ENCODE results near the gene CNTFR.

Gene CNTFR

DNA sequence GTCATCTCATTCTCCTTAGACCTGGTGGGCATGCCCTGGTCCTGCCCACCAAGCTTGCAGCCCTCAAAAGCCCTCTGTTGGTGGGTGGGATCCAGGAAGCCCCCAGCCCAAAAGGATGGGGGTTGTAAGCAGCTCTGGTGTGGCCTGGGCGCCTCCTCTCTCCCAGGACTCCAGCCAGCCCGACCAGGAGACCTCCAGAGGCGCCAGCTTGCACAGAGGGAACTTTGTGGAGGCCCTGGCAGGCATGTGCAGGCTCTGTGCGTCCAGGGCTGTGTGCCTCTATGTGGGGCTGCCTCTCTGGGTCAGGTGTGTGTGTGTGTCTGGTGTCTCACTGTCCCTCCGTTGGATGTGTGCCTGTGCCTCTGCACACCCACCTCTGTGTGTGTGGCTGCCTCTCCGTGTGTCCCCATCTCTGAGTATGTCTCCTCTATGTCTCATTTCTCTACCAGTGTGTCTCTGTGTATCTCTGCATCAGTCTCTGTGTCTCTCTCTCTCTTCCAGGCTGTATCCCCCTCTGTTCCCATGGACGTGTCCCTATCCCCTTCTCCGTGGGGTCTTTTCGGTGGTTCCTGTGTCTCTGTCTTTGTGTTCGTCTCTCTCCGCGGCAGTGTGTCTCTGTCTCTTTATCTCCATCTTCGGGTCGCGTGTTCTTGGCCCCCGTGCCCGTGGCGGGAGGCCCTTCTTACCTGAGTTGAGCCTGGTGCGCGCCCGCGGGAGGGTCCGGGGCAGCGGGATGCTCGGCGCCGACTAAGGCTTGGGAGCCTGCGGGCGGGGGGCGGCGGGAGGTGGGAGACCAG lies 67.2 kb downstream of the CNTFR start:
- no peak for DNase-seq

DNA sequence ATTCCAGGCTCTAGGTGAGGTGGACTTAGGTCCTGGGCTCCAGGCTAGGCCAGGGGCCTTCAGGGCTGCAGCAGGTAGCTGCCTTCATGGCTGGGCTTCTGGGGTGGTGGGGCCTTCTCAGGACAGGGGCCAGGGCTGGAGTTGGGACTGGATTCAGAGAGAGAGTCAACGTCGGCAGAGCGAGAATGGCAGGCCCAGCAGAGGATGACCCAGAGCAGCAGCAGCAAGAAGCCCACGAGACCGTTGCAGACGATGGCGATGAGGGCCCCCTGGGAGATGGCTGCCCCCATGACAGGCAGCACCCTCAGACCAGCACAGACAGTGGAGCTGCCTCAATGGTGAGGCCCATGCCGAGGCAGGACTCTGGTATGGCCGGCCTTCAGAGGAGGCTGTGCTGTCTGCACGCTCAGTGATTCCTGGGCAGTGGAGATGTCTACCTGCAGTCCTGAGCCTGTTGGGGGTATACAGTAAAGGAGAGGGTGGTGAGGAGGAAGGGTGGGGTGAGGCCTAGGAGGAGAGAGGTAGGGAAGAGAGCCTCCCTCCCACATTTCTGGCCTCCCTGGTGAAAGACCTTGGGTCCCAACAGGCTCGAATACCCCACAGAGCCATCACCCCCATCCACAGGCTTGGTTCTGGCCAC lies 68.0 kb downstream of the CNTFR start:
- no peak for DNase-seq

DNA sequence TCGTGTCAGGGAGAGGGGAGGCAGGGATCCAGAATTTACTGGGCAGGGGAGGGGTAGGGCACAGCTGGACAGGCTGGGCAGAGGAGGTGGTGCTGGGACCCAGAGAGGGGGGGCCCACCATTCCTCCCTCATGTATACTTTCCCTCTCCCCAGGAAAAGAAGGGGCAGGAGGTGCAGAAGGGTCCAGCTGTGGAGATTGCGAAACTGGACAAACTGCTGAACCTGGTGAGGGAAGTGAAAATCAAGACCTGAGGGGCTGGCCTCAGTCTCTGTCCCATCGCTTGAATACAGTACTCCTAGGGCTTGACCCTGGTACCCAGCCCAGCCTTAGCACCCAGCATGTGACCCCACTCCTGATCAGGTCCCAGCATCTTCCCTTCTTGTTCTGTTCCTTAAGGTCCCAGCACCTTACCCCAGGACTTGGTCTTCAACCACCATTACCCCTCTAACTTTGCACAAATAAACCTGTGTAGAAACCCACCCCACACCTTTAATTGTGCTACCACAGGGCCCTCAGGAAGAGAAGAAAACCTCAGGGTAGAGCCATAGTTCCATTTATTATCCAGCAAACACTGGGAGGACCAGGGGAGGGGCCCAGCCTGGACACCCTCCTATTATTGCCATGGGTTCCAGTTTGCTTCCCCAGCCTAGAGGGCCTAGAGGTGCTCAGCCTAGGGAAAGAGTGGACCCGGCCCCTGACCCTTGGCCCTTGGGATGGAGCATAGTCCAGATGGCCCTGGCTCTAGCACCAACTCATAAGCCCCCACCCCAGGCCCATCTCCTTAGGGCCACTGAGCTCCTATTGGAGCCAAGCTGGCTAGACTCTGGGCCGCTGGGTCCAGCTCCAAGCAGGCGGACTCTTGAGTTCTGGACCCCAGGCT lies 68.8 kb downstream of the CNTFR start:
- no peak for DNase-seq

DNA sequence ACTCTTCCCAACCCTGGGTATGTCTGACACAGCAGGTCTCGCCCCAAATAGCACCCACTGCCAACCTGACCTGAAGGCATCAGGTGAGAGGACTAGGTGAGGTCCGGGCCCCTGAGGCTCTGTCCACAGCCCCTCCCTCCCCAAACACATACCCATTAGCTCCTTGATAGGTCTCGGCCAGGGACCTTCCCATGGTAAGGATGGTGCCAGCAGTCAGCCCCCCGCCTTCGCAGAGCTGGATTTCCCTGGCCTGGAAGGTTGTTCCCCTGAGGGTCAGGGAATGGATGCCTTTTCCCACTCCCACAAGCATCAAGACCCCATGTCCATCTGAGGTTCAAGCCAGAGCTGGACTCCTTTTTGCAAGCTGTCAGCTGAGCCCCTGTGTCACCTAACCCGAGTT lies 69.4 kb downstream of the CNTFR start:
- DNase-seq = no peak

DNA sequence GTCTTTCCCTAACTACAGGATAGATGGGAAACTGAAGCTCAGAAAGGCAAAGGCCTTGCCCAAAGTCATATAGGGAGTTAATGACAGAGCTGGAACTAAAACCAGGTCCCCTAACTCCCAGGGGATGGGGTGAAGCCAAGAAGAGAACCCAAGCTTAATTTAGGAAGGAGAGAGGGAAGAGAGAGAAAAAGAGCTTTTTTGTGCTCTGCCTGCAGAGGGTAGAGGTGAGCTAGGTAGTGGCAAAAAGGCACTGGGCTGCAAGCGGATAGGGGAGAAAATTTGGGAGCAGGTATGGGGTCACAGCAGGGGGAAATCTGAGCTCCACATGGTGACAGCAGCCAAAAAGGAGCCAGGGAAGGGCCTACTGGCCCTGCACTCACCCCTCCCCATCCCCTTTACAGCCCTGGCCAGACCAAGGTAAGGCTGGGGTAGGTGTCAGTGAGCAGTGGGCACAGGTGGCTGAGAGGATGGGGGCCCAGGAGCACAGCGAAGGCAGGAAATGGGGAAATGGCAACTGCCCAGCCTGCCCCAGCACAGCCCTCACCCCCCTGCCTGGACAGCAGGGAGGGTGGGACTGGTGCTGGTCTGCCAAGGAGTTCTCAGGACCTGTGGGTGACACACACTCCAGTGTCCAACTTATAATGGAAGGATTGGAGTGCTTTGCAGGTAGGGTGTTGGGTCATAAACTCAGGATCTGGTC lies 70.1 kb downstream of the CNTFR start:
- no peak for DNase-seq

DNA sequence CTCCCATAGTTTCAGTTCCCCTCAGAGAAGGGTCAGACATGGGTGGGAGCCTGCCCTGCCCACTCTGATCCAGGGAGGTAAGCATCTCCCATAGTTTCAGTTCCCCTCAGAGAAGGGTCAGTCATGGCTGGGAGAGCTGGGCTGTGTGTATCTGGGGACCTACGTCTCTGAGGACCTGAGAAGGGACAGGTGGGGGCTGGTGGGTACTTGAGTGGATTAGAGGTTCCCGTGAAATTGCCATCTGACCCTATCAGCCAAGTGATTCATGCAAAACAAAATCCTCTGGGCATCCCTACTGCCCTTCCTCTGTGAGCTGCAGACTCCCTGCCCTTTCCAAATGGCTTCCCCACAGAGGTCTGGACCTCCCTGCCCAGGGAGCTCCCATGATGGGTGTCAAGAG lies 70.6 kb downstream of the CNTFR start:
- no peak for DNase-seq

DNA sequence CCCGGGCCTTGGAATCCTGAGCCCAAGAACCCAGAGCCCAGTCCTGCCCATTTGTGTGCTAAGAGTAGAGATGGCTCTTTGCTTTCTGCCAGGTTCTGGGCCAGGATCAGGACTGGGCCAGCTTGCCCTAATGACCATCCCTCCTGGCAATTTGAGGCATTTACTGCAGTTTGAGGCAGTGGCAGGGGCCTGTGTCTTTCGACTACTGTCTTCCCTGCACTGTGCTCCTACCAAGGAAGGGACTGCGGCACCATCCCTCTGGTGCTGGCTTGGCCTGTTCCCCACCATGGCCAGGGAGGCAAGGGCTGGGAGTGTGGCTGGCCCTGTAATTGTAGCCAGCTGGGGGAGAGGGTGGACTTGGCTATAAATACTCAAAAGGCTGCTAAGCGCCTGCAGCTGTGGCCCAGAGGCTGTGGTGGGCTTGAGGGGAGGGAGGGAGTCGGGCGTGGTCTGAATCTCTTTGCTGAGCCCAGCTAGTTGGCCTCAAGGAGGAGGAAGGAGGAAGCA lies 71.4 kb downstream of the CNTFR start:
- peak; percentile 9 for DNase-seq

DNA sequence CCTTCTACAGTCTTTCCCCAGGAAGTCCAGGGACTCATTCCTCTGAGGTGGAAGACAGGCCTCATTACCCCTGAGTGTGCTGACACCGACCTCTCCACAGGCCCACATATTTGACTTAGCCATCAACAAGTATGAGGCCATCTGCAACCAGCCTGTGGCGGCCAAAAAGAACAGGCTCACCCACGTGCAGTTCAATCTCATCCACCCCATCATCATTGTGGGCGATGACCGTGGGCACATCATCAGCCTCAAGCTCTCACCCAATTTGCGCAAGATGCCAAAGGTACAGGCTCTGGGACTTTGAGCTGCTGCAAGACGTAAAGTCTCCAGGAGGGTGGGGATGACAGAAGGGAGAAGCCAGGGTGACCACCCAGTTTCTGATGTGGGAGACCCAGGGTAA lies 72.3 kb downstream of the CNTFR start:
- DNase-seq = no peak

DNA sequence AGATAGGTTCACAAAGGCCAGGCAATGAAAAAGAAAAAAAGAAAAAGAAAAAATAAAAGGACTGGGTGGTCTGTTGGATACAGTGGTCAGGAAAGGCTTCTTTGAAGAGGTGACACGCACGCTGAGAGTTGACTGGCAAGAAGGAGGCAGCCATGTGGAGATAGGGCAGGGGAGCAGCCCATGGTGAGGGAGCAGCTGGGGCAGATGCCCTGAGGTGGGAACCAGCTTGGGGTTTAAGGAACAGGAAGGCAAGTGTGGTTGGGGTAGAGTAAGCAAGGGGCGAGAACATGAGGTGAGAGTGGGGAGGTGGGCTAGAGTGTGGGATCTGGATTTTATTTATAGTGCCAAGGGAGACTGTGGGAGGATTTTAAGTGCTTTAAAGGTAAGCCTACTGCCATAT lies 73.6 kb downstream of the CNTFR start:
- no peak for DNase-seq

DNA sequence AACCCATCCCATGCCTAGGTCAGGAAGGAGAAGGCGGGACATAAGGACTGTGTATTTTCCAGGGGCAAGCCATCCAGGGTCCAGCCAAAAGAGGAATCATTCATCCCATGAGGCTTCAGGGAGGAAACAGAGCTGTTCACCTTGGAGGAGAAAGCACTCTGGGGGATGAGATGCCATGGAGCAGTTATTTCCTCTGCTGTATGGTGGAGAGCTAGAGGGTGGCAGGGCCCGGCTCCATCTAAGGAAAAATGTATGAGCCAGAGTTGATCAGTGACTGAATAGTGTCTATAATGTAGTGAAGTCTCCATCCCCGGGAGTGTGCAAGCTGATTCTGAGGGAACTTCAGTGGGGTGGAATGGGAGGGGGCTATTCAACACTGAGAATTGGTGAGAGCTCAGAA lies 74.7 kb downstream of the CNTFR start:
- DNase-seq = no peak

DNA sequence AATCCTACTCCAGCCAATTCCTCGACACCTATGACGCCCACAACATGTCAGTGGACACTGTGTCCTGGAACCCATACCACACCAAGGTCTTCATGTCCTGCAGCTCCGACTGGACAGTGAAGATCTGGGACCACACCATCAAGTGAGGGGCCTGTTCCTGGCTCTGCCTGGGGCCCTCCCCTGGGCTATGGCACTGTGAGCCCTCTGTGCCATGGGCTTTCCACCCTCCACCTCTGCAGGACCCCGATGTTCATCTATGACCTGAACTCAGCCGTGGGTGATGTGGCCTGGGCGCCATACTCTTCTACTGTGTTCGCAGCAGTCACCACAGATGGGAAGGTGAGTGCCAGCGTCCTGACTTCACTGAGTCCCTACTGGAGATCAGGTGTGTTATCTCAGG lies 75.1 kb downstream of the CNTFR start:
- no peak for DNase-seq

DNA sequence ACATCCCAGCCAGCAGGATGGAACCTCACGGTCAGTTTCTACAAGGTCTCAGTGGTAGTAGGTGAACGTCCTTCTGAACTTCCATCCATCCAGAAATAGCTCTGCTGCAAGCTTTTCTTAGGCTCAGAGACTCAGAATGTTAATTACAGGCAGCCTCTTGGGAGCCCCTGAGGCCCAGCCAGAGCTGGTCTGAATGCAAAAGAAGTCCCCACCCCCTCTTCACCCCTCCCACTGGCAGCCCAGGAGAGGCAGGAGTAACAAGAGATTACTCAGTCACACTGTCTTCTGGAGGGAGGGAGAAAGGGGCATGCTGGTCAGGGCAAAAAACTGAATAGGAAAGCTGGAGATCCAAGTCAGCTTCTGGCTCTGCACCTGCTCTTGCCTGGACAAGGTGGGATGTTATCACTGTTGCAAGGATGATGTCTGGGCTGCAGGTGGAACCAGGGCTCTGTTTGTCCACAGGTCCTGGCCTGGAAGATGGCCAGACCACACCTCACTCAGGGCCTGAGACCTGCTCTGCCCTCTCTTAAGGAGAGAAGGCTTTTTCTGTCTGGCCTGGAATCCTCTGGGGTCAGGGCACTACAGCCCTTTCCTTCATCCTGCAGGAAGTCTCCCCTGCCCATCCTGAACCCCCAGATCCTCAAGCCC lies 75.8 kb downstream of the CNTFR start:
- DNase-seq = peak; percentile 55

DNA sequence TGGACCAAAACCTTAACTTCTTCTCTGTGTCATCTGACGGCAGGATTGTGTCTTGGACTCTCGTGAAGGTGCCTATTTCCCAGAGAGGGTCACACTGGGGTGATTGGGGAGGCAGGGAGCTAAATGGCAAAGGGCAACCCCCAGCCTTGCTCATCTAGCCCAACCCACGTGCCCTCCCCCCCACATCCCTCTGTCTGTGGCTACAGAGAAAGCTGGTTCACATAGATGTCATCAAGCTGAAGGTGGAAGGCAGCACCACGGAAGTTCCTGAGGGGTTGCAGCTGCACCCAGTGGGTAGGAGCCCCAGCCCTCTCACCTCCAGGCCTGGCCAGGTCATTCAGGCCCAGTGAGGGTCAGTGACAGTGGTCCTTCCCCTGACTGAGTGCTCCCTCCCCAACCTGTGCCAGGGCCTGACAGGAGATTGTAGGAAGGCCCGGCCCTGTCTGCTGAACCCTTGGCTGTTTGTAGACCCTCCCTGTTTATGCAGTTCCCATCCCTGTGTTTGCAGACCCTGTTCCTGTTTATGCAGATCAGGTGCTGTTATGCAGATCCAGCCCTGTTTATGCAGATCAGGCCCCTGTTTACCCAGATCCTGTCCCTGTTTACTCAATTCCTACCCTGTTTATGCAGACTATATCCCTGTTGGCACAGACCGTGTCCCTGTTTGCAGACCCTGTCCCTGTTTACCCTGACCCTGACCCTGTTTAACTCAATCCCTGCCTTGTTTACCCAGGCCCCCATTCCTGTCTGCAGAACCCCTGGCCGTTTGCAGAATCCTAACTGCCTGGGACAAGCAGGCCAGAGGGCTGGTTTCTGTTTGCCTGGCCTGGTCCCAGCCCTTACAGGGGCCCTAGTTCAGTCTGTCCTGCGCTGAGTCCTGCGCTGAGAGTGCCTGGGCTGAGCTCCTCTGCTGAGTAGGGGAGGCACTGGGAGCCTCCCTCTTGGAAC lies 77.1 kb downstream of the CNTFR start:
- DNase-seq = no peak

DNA sequence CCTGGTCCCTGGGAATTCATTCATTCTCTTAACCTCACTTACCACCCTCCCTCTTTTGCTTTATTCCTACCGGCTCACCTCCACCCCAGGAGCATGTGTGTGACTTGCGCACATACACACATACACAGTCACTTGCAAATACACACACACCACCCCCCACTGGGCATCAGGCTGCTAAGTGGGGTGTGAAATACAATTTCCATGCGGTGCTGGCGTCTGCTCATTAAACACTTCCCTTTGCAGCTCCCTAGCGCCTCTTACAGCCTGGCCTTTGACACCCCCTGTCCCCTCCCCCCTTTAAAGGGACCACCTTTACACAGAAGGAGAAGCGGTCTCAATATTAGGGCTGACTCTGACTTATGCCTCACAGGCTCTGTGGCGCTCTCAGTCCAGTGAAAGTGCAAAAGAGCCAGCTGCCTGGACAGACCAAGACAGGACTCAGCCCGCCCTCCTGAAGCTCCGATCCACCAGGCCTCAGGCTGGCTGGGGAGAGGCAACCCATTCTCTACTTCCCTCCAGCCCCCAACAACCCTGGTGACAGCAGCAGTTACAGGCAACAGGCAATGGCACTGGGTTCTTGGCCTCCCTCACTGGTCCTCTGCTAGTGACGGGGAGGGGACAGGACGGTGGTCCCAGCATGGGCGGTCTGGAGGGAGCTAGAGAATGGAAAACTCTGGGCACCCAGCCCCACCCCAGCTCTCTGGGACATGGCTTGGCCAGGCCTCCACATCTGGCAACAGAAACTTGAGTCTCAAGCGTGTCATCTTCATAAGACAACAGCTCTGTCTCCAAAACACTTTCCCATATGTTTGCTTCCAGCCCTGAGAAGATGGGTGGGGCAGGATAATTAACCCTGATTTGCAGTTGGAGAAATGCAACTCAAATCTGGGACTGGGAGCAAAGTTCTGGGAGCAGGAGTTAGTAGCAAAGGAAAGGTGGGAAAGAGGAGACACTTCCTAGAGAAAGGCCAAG lies 78.7 kb downstream of the CNTFR start:
- no peak for DNase-seq

DNA sequence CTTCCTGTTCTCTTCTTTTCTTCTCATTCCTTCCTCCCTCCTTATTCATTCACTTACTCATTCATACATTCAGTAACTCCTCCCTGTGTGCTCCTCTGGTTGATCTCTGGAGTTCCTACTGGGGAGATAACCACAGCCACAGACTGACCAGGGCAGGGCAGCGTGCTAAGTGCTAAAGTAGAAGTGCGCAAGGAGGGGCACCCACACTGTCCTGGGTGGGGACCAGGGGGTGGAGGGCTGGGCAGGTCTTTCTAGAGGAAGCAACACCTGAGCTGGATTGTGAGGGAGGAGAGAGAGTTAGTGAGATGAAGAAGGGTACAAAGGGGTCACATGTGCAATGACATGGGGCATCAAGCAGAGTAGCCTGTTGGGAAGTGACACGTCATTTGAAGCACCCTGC lies 80.6 kb downstream of the CNTFR start:
- DNase-seq = no peak

DNA sequence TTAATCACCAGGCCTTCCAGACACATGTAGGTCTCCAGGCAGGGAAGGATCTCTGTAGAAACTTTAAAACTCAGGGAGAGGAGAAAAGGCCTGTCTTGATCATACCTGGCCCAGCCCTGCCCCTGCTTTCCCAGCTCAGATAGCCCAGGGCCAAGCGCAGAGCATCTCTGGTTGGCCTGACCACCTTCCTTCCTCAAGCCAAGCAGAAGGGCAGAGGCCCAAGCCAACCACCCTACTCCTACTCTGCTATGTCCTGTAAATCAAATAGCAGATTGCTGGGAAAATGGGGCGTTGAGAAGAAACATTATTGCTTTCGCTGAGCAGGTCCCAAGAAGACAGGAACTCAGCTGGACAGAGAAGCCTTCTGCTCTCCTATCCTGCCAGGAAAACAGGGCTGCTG lies 81.1 kb downstream of the CNTFR start:
- DNase-seq = no peak

DNA sequence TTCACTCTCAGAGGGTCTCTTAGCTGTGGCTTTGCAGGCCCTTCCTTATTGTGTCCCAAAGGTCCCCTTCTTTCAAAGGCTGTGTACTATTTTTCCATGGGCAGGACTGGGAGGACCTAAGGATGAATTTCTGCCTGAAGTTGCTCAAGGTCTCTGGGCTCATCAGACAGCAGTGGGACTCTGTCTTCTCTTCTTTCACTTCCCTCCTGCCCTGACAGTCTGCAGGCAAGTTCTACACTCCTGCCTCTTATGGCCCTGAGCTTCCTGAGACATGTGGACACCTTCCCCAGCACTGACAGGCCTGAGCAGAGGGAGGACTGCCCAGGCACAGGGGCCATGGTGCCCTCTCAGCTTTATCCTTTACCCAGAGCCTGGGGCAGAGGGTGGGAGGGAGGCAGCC lies 81.6 kb downstream of the CNTFR start:
- DNase-seq = no peak

DNA sequence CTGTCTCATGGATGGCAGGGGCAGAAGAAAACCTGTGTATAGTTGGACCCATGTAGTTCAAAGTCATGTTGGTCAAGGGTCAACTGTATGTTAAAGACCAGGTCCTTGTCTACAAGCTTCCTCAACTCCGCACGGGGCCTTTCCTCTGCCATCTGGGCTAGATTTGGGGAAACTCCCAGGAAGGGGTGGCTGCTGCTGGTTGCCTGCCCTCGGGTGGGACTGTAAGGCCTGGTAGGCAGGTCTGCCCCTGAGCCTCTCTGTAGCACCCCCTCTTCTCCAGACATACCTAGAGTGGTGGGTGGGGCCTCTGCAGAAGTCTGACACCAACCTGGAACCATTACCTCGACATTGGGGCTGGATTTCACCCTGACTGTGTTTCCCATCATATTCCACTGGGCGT lies 82.0 kb downstream of the CNTFR start:
- no peak for DNase-seq

DNA sequence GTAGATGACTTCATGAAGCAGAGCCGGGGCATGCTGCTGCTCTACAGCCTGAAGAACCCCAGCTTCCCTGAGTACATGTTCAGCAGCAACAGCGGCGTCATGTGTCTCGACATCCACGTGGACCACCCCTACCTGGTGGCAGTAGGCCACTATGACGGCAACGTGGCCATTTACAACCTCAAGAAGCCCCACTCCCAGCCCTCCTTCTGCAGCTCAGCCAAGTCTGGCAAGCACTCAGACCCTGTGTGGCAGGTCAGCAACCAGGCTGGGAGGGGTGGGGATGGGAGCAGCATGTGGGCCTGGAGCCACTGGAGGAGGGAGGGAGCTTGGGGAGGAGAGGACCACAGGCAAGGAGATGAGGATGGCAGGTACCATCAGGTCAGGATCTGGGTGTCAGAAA lies 82.9 kb downstream of the CNTFR start:
- DNase-seq = no peak
